Measurements from ENCODE around the gene METTL16.

The METTL16 gene

GRCh38 chr17:2406903-2407790 is 104.5 kb downstream of the METTL16 start:
- DNase-seq = no peak

- DNase-seq = no peak
Observed at GRCh38 chr17:2406271-2406902, 105.3 kb downstream of the METTL16 start.

GRCh38 chr17:2405247-2405926 is 106.3 kb downstream of the METTL16 start:
- no peak for DNase-seq

- no peak for DNase-seq
Observed at GRCh38 chr17:2403044-2403443, 108.6 kb downstream of the METTL16 start.

GRCh38 chr17:2402544-2402943 is 109.1 kb downstream of the METTL16 start:
- no peak for DNase-seq

- DNase-seq = peak; percentile 99
Observed at GRCh38 chr17:2401426-2402221, 110.1 kb downstream of the METTL16 start.

- DNase-seq = peak; percentile 94
Observed at GRCh38 chr17:2400877-2401425, 110.7 kb downstream of the METTL16 start, which contains the start of gene MNT. Gene MNT (minus strand): TSS chr17:2401060. CDS start chr17:2400712, 348 bp downstream.

- peak; percentile 41 for DNase-seq
Observed at GRCh38 chr17:2400474-2400866, 111.2 kb downstream of the METTL16 start.

- DNase-seq = peak; percentile 89
Observed at GRCh38 chr17:2399572-2400473, 111.9 kb downstream of the METTL16 start.

- peak; percentile 80 for DNase-seq
Observed at GRCh38 chr17:2398655-2399571, 112.8 kb downstream of the METTL16 start.

GRCh38 chr17:2398182-2398581 is 113.5 kb downstream of the METTL16 start:
- no peak for DNase-seq

- no peak for DNase-seq
Observed at GRCh38 chr17:2397247-2398171, 114.2 kb downstream of the METTL16 start.

- DNase-seq = peak; percentile 42
Observed at GRCh38 chr17:2396568-2397246, 115.0 kb downstream of the METTL16 start.

- DNase-seq = no peak
Observed at GRCh38 chr17:2396192-2396567, 115.5 kb downstream of the METTL16 start.

GRCh38 chr17:2395258-2396181 is 116.2 kb downstream of the METTL16 start:
- no peak for DNase-seq

GRCh38 chr17:2394775-2395201 is 116.9 kb downstream of the METTL16 start:
- DNase-seq = no peak
